CD4-positive, alpha-beta T cell treated with Interleukin-1 beta for 1 hour (primary cell): ENCODE data around the gene RAPGEF6.
"Not testable (repeated sequence)": the region's sequence is repeated elsewhere in the genome, so short reads cannot be mapped to it uniquely, and the experiment has no call there.

ENCODE experiments used
- DNase-seq, 2 donors: peaks; one replicate each; pipeline ENCODE4 v3.0.0-alpha.2; 2020 to 2022

RAPGEF6 gene

GRCh38 chr5:131491749-131492148, 143.3 kb downstream of the RAPGEF6 start:
- DNase-seq: no peak

DNA sequence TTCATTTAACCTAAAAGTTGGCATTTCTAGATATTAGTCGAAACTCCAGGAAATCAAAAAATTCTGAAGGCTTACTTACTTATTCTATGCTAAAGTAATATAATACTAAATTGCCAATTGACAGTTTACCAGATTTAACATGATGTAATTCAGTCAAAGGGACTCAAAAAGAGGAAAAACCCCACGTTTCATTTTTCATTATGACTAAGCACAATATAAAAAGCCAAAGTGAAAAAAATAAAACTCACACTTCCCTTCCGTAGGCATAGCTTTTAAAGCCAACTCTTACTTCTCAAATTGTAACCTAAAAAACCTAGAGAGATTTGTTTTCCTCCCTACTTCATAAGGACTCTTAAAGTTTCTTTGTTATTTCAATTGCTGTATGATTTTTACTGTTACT, 146.6 kb downstream of the RAPGEF6 start:
- DNase-seq: peak in 1 of 2 donors; percentile 10

DNA sequence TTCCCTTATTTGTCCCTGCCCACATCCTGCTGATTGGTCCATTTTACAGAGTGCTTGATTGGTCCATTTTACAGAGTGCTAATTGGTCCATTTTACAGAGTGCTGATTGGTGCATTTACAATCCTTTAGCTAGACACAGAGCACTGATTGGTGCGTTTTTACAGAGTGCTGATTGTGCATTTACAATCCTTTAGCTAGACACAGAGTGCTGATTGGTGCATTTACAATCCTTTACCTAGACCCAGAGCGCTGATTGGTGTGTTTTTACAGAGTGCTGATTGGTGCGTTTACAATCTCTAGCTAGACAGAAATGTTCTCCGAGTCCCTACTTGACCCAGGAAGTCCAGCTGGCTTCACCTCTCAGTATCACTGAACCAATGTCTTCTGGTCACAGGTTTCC, 147.7 kb downstream of the RAPGEF6 start:
- DNase-seq: not testable (repeated sequence)

- DNase-seq: no peak
Observed at GRCh38 chr5:131482617-131483016, 152.4 kb downstream of the RAPGEF6 start.

- no peak for DNase-seq
Observed at GRCh38 chr5:131481569-131481968, 153.5 kb downstream of the RAPGEF6 start.

DNA sequence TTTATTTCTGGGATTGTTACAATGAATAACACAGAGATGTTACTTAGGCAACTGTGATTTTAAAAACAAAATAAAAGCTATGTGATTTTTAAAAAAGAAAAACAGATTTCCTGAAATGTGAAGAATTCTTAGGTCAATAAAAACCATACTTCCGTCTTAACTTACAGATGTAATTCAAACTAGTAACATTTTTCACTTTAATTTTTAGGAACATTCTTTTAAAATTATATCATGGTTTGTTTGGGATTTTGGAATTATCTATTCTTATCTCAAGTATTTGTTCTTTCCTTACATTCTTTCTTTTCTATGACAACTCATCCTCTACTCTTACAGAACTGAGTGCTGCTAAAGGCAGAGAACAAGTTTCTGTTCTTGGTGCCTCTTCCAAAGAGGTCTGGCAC, 159.5 kb downstream of the RAPGEF6 start:
- DNase-seq: no peak

DNA sequence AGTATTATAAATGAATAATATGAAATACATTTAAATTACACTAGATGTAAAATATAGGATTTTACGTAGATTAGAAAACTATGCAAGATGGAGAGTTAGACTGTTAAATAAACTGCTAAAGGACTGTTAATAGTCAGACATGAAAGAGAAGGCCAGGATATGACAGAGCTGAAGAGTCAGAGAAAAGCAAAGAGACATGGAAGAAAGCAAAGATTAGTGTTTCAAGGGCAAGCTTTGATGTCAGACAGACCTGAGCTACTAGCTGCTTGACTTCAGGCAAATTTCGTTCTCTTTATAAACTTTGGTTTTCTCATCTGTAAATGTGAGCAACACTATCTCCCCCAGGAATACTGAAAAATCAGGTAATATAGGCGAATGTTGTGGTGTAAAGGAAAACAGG, 161.3 kb downstream of the RAPGEF6 start:
- DNase-seq: no peak

- DNase-seq: no peak
Observed at GRCh38 chr5:131466171-131466766, 168.8 kb downstream of the RAPGEF6 start.

DNA sequence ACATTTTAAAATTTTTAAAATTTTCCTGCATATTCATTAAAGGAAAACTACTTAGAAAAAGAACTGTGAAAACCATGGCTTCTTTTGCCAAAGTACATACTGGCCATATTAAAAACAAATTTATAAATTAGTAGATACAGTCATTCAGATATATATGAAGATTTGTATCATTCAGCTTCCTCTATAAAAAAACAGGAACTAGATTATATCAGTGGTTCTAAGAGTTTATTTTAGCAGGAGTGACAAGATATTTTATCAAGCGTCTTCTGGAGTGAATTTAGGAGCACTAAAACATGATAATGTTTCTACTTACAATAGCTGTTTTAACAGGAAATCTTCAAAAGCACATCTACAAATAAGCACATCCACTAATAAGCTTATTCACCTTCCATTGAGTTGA, 171.4 kb downstream of the RAPGEF6 start:
- no peak for DNase-seq

DNA sequence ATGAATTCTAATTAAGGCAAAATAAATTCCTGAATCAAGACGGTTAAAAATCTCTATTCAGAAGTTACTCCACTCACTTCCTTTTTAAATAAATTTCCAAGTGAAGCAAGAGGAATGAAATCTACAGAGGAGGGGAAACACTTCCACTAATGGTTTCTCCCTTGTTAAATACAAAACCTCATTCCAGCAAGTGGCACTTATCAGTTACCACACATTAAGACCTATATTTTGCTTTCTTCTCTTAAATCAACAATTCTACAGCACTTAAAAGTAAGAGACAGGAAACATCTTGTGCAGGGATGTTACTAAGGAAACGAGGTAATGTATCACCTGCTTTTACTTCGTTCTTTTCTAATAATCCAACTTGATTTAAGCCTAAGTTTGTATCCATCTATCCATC, 172.6 kb downstream of the RAPGEF6 start:
- DNase-seq: no peak

DNA sequence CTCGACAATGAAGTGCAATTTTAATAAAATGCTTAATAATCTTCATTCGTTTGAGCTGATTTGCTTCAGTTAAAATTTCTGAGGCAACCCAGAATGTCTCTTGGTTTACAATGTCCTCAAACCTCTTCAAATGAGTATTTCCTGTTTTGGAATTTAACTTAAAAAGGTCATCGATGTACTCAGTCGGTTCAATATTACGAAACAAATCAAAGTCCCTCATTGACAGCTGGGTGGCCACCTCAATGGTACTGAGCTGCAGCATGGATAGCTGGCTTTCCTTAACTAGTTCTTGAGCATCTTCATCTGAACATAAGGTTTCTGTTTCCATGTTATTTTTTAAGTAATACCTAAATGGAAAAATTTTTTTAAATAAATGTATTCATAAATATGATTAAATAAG, 173.3 kb downstream of the RAPGEF6 start:
- no peak for DNase-seq

DNA sequence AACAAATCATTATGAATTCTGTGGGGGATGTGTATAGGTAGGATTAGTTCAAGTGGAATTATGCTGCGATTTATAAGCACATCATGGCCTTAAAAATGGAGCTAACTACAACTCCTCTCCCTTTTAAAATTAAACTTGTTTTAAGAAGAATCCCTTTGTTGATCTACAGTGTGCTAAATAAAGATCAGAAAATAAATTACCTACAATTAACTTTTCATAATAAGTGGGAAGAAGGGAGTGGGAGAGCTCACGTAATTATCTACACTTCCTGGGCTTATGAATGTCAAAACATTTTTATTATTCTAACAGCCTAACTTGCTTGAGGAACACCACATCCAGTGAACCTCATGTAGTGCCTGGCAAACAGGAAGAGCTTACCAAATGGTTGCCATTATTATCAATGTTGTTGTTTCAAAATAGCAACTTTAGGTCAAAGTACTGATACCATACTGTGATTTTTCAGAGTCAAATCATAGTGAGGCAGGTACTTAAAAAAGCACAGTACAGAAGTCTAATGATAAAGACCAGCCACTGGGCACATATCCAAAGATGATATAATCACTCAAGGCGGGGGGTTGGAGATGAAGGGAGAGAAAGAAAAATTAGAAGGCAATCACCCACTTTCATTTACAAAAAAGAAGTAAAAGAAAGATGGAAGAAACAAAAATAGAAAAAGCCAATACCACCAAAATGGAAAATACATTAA, 174.0 kb downstream of the RAPGEF6 start:
- DNase-seq: no peak

- no peak for DNase-seq
Observed at GRCh38 chr5:131460133-131460532, 174.9 kb downstream of the RAPGEF6 start.

- no peak for DNase-seq
Observed at GRCh38 chr5:131459216-131459615, 175.8 kb downstream of the RAPGEF6 start.

- DNase-seq: no peak
Observed at GRCh38 chr5:131457193-131457592, 177.8 kb downstream of the RAPGEF6 start.

GRCh38 chr5:131450941-131451340, 184.1 kb downstream of the RAPGEF6 start:
- no peak for DNase-seq

- DNase-seq: no peak
Observed at GRCh38 chr5:131441184-131441583, 193.8 kb downstream of the RAPGEF6 start.

GRCh38 chr5:131436081-131436480, 198.9 kb downstream of the RAPGEF6 start:
- DNase-seq: no peak

DNA sequence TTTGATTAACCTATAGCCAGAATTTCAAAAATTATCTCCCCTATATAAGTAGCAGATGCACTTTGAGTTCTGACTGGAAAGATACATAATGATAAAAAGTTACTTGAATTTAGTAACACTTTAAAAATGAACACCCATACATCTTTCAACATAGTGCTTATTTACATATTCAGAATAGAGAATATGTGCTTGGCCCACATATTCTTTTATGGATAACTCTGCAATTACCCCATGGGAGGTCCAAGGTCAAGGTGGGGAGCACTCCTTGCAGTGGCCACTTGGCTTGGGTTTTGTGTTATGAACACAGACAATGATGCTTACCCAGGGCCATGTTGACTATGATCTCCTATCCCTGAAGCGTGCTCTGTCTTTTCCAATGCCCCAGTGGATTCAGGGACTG, 201.9 kb downstream of the RAPGEF6 start:
- DNase-seq: no peak

- no peak for DNase-seq
Observed at GRCh38 chr5:131431794-131432193, 203.2 kb downstream of the RAPGEF6 start.

GRCh38 chr5:131430794-131431193, 204.2 kb downstream of the RAPGEF6 start:
- no peak for DNase-seq

GRCh38 chr5:131426011-131426410, 209.0 kb downstream of the RAPGEF6 start:
- DNase-seq: no peak

GRCh38 chr5:131423056-131423455, 212.0 kb downstream of the RAPGEF6 start:
- DNase-seq: no peak

- DNase-seq: no peak
Observed at GRCh38 chr5:131419877-131420276, 215.2 kb downstream of the RAPGEF6 start.

- DNase-seq: no peak
Observed at GRCh38 chr5:131418846-131419245, 216.2 kb downstream of the RAPGEF6 start.
